Activated CD4-positive, alpha-beta memory T cell treated with anti-CD3 and anti-CD28 coated beads, Interleukin-2, amount 10 ng/mL, durations not matched to agents 7 days and 5 days (primary cell): Measurements from ENCODE around the gene ZBTB42. TPM values are rescaled to one million over a fixed set of nuclear protein-coding genes. Genes with fewer than 3 reads are reported as not detected.

Experiments used
- total RNA-seq, 2 experiments: library from RNA; stranded (reverse); gene quantifications; one replicate each; pipeline ENCODE4 v1.2.3, GENCODE V29; 2021

Gene ZBTB42
- total RNA-seq, 2 experiments from 2014 or later, result 4.9 to 5.5 TPM

Other genes with a start within 250 kb of the ZBTB42 start
- gene C14orf180, start 221.3 kb upstream of the ZBTB42 start, total RNA-seq, result not detected
- not detected for gene TMEM179, start 196.3 kb upstream of the ZBTB42 start, total RNA-seq
- 100 to 1,000 TPM; 120 to 132 TPM for gene INF2, start 111.5 kb upstream of the ZBTB42 start, total RNA-seq
- gene ADSS1, start 76.9 kb upstream of the ZBTB42 start, total RNA-seq, result 1 to 10 TPM in 1 of 2 experiments, under 1 TPM in 1; 0.98 to 1.2 TPM
- gene SIVA1, start 48.0 kb upstream of the ZBTB42 start, total RNA-seq, result 10 to 100 TPM; 87.0 to 96.2 TPM
- 100 to 1,000 TPM; 157 to 162 TPM for gene AKT1, start 5.4 kb upstream of the ZBTB42 start, total RNA-seq
- 1 to 10 TPM; 3.0 to 3.2 TPM for gene CEP170B, start 64.2 kb downstream of the ZBTB42 start, total RNA-seq
- gene PLD4, start 123.8 kb downstream of the ZBTB42 start, total RNA-seq, result not detected
- not detected for gene AHNAK2, start 177.3 kb downstream of the ZBTB42 start, total RNA-seq
- gene CLBA1, start 184.7 kb downstream of the ZBTB42 start, total RNA-seq, result under 1 TPM; 0.38 to 0.68 TPM
- 10 to 100 TPM; 57.1 to 57.5 TPM for gene CDCA4, start 220.0 kb downstream of the ZBTB42 start, total RNA-seq